Neuronal stem cell (in vitro differentiated cells): ENCODE data around the gene FIGLA.

Source experiments
- DNase-seq: peaks from one replicate; pipeline ENCODE4 v3.0.0-alpha.2; 2013; ENCODE audit warnings: low spot score
- H2AFZ ChIP-seq: one replicate; pipeline ENCODE4 v1.6.1; 2013; ENCODE audit warnings: mild to moderate bottlenecking, low read length, inconsistent platforms
- H2AK5ac ChIP-seq: 2 replicates; pipeline ENCODE4 v1.6.1; 2013; ENCODE audit warnings: low read depth, mild to moderate bottlenecking, inconsistent platforms, low read length, moderate library complexity, mixed read lengths
- H2BK120ac ChIP-seq: 2 replicates; pipeline ENCODE4 v1.6.1; 2013; ENCODE audit warnings: low read depth, mild to moderate bottlenecking, inconsistent platforms, low read length, moderate library complexity, mixed read lengths
- H2BK12ac ChIP-seq: one replicate; pipeline ENCODE4 v1.6.1; 2013; ENCODE audit warnings: low read length, inconsistent platforms
- H2BK15ac ChIP-seq: 2 replicates; pipeline ENCODE4 v1.6.1; 2013; ENCODE audit warnings: mild to moderate bottlenecking, low read length, inconsistent platforms, mixed read lengths
- H2BK5ac ChIP-seq: one replicate; pipeline ENCODE4 v1.6.1; 2013; ENCODE audit warnings: inconsistent platforms, mild to moderate bottlenecking, low read length, moderate library complexity
- H3K14ac ChIP-seq: one replicate; pipeline ENCODE4 v1.6.1; 2013; ENCODE audit warnings: low read length, inconsistent platforms
- H3K18ac ChIP-seq: 2 replicates; pipeline ENCODE4 v1.6.1; 2013; ENCODE audit warnings: low read length, inconsistent platforms
- H3K23ac ChIP-seq: 2 replicates; pipeline ENCODE4 v1.6.1; 2013; ENCODE audit warnings: low read depth, mild to moderate bottlenecking, mixed read lengths, low read length, inconsistent platforms; ENCODE audit not compliant: poor library complexity
- H3K27ac ChIP-seq: replicated peaks from 3 replicates; pipeline ENCODE4 v1.5.1; 2013; ENCODE audit warnings: low read length, inconsistent platforms
- H3K27me3 ChIP-seq, 3 experiments: 2 replicates each; pipeline ENCODE4 v1.6.1; 2013; ENCODE audit warnings: low read length in 3 of 3, mild to moderate bottlenecking in 2 of 3, inconsistent platforms in 1 of 3, low read depth in 1 of 3, mixed read lengths in 1 of 3, moderate library complexity in 1 of 3; ENCODE audit not compliant: control insufficient read depth in 3 of 3, insufficient read depth in 3 of 3
- H3K36me3 ChIP-seq, 2 donors: replicated peaks in 1 of 2; 2 replicates each; pipeline ENCODE4 v1.6.1; 2013; ENCODE audit warnings: low read length in 2 of 2; ENCODE audit not compliant: control insufficient read depth in 2 of 2, insufficient read depth in 2 of 2
- H3K4ac ChIP-seq: 2 replicates; pipeline ENCODE4 v1.6.1; 2013; ENCODE audit warnings: inconsistent platforms, mild to moderate bottlenecking, low read length, moderate library complexity
- H3K4me1 ChIP-seq, 2 donors: 1 replicate in 1 of 2; 2 replicates in 1 of 2; pipeline ENCODE4 v1.6.1; 2013; ENCODE audit warnings: low read length in 2 of 2, low read depth in 1 of 2; ENCODE audit not compliant: control insufficient read depth in 2 of 2, insufficient read depth in 1 of 2
- H3K4me2 ChIP-seq: one replicate; pipeline ENCODE4 v1.6.1; 2013; ENCODE audit warnings: mild to moderate bottlenecking, low read length, inconsistent platforms; ENCODE audit not compliant: insufficient read depth, poor library complexity, severe bottlenecking
- H3K4me3 ChIP-seq, 2 donors: 2 replicates each; pipeline ENCODE4 v1.5.1; 2013; ENCODE audit warnings: low read length in 2 of 2, mild to moderate bottlenecking in 2 of 2, inconsistent platforms in 1 of 2, moderate library complexity in 1 of 2
- H3K79me1 ChIP-seq: one replicate; pipeline ENCODE4 v1.6.1; 2013; ENCODE audit warnings: low read depth, mild to moderate bottlenecking, inconsistent platforms, low read length, moderate library complexity
- H3K9ac ChIP-seq: one replicate; pipeline ENCODE4 v1.6.1; 2013; ENCODE audit warnings: mild to moderate bottlenecking, low read depth, low read length, inconsistent platforms; ENCODE audit not compliant: poor library complexity
- H3K9me3 ChIP-seq, 2 donors: replicated peaks in 1 of 2; 2 replicates each; pipeline versions ENCODE3 to v1.6.1; 2013; ENCODE audit warnings: low read length in 2 of 2, mild to moderate bottlenecking in 2 of 2, inconsistent platforms in 1 of 2, low read depth in 1 of 2, mixed read lengths in 1 of 2, moderate library complexity in 1 of 2; ENCODE audit not compliant: control insufficient read depth in 2 of 2, insufficient read depth in 1 of 2
- H4K8ac ChIP-seq: one replicate; pipeline ENCODE4 v1.6.1; 2013; ENCODE audit warnings: low read depth, mild to moderate bottlenecking, inconsistent platforms, low read length, moderate library complexity
- H4K91ac ChIP-seq: one replicate; pipeline ENCODE4 v1.6.1; 2013; ENCODE audit warnings: low read length, low read depth, mild to moderate bottlenecking, inconsistent platforms; ENCODE audit not compliant: poor library complexity
- whole genome bisulfite sequencing, 2 donors: extraction: QIAGEN DNeasy Blood & Tissue Kit; methylation state at CpG; one replicate each; pipeline ENCODE4 v1.1.7; 2013; ENCODE audit warnings: missing lambda C conversion rate in 2 of 2, mixed read lengths in 1 of 2; ENCODE audit not compliant: insufficient read length in 2 of 2, insufficient replicate concordance in 1 of 2; ENCODE audit errors: extremely low coverage in 2 of 2; 5-methylcytosine and 5-hydroxymethylcytosine counted together

FIGLA gene

DNA sequence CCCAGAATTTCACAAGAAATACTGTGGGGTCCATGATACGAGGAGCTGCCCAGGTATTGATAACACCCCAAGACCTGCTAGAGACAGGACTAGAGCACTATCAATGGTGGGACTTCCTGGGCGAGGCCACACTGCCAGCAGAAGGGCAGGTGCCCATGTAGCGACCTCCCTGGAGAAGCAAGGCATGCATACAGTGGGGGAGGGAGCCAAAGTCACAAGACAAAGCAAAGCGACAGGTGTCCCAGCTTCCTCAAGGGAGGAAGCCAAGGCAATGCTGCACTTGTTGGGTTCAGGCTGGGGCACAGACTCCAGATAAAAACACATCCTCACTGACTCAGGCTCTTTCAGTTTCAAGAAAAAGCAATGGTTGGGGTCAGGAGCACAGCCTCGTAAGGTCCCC, 37.7 kb upstream of the FIGLA start:
- no peak overlapping the region for H4K8ac ChIP-seq
- H2AFZ ChIP-seq, result no peak overlapping the region
- no peak overlapping the region for H2BK12ac ChIP-seq
- H3K9ac ChIP-seq, result no peak overlapping the region
- H3K14ac ChIP-seq, result no peak overlapping the region
- H2BK5ac ChIP-seq, result no peak overlapping the region
- H3K9me3 ChIP-seq, result no peaks in the 10 kb centered on the region
- no peak overlapping the region for H2BK15ac ChIP-seq
- no peak overlapping the region for H3K4me3 ChIP-seq
- no peaks in the 10 kb centered on the region for H3K36me3 ChIP-seq
- H3K18ac ChIP-seq, result no peak overlapping the region
- no peak overlapping the region for H4K91ac ChIP-seq
- DNase-seq, result no peak
- no peak overlapping the region for H3K4me2 ChIP-seq
- H3K4ac ChIP-seq, result no peak overlapping the region
- H3K79me1 ChIP-seq, result no peaks in the 10 kb centered on the region
- H3K27ac ChIP-seq, result no peak overlapping the region
- peaks cover 0 to 23% (median 0%) of the 10 kb centered on the region in 3 experiments for H3K27me3 ChIP-seq
- H3K23ac ChIP-seq, result no peak overlapping the region
- peaks cover 0 to 6% of the 10 kb centered on the region in 2 donors for H3K4me1 ChIP-seq
- H2BK120ac ChIP-seq, result no peak overlapping the region
- WGBS, 2 donors, result no CpG with 5 or more reads among the region's 5 CpGs
- no peak overlapping the region for H2AK5ac ChIP-seq

- Histone ChIP-seq H3K27ac (no peak overlapping the region), H3K14ac (no peak overlapping the region), H4K91ac (no peak overlapping the region), H3K4me2 (no peak overlapping the region), H3K4ac (no peak overlapping the region), H3K4me1 (peaks cover 0 to 6% of the 10 kb centered on the region in 2 donors), H3K23ac (no peak overlapping the region), H3K9me3 (no peaks in the 10 kb centered on the region), H3K18ac (no peak overlapping the region), H2BK12ac (no peak overlapping the region), H2AFZ (no peak overlapping the region), H3K4me3 (no peak overlapping the region), H4K8ac (no peak overlapping the region), H3K27me3 (peaks cover 0 to 23% (median 0%) of the 10 kb centered on the region in 3 experiments), H3K9ac (no peak overlapping the region), H3K79me1 (no peaks in the 10 kb centered on the region), H2BK5ac (no peak overlapping the region), H2BK15ac (no peak overlapping the region), H2AK5ac (no peak overlapping the region), H2BK120ac (no peak overlapping the region), H3K36me3 (no peaks in the 10 kb centered on the region)
- no CpG with 5 or more reads among the region's 5 CpGs for WGBS, 2 donors
- DNase-seq, result no peak
These were observed 36.9 kb upstream of the FIGLA start for GRCh38 chr2:70827388-70827787.

DNA sequence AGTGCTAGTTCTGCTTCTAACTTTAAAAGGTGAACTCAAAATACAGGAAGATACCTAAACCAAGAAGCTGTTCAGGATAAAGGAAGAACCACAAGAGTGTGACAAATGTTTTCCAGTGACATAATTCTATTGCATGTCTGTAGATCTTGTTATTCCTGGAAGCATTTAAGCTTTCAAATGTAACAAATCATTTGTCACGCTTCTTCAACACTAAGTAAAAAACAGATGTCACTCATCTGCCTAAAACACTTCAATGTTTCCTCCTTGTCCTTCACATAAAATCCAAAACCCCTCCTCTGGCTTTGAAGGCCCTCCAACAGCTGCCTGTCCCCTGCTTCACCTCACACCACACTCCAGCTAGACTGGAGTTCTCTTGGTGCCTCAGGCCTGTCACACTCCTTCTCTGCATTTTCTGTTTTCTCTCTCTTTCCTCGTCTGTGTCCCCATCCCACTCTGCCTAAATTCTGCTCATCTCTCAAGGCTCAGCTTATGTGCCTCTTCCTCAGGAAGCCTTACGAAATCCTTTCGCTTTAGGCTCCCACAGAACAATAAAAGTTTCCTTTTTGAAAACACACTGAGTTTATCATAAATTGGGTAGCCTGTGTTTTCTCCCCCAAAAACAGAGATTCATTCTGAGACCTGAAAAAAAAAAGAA, 36.4 kb upstream of the FIGLA start:
- no peaks in the 10 kb centered on the region for H3K9me3 ChIP-seq
- H3K27ac ChIP-seq, result no peak overlapping the region
- peaks cover 0 to 6% of the 10 kb centered on the region in 2 donors for H3K4me1 ChIP-seq
- peaks cover 0 to 23% (median 0%) of the 10 kb centered on the region in 3 experiments for H3K27me3 ChIP-seq
- no peak overlapping the region for H3K4me3 ChIP-seq
- H2BK120ac ChIP-seq, result no peak overlapping the region
- H3K4ac ChIP-seq, result no peak overlapping the region
- H2AK5ac ChIP-seq, result no peak overlapping the region
- no peaks in the 10 kb centered on the region for H3K36me3 ChIP-seq
- H3K79me1 ChIP-seq, result no peaks in the 10 kb centered on the region
- no peak overlapping the region for H2BK15ac ChIP-seq
- H4K91ac ChIP-seq, result no peak overlapping the region
- no peak overlapping the region for H4K8ac ChIP-seq
- no CpG with 5 or more reads among the region's 4 CpGs for WGBS, 2 donors
- H2BK12ac ChIP-seq, result no peak overlapping the region
- no peak for DNase-seq
- no peak overlapping the region for H3K23ac ChIP-seq
- H3K4me2 ChIP-seq, result no peak overlapping the region
- no peak overlapping the region for H3K9ac ChIP-seq
- H2AFZ ChIP-seq, result no peak overlapping the region
- H2BK5ac ChIP-seq, result no peak overlapping the region
- H3K18ac ChIP-seq, result no peak overlapping the region
- H3K14ac ChIP-seq, result no peak overlapping the region

- Histone ChIP-seq H2BK120ac (no peak overlapping the region), H3K23ac (no peak overlapping the region), H2BK15ac (no peak overlapping the region), H2AFZ (no peak overlapping the region), H3K36me3 (no peaks in the 10 kb centered on the region), H4K91ac (no peak overlapping the region), H3K27me3 (peaks cover 0 to 30% (median 0%) of the 10 kb centered on the region in 3 experiments), H3K18ac (no peak overlapping the region), H3K27ac (no peak overlapping the region), H4K8ac (no peak overlapping the region), H3K14ac (no peak overlapping the region), H3K4ac (no peak overlapping the region), H3K4me1 (peaks cover 0 to 3% of the 10 kb centered on the region in 2 donors), H2BK12ac (no peak overlapping the region), H2BK5ac (no peak overlapping the region), H3K4me2 (no peak overlapping the region), H3K4me3 (no peak overlapping the region), H3K9ac (no peak overlapping the region), H3K9me3 (no peaks in the 10 kb centered on the region), H2AK5ac (no peak overlapping the region), H3K79me1 (no peaks in the 10 kb centered on the region)
- WGBS, 2 donors, result no CpG with 5 or more reads among the region's 5 CpGs
- DNase-seq, result no peak
These were observed 32.8 kb upstream of the FIGLA start for GRCh38 chr2:70823249-70823648.
